ENCODE results near the gene BAIAP2L2. TPM values are rescaled to one million over a fixed set of nuclear protein-coding genes. Genes with fewer than 3 reads are reported as not detected.

Gene BAIAP2L2
- total RNA-seq, 1 donor from 2014 or later = 1.6 TPM

- no peak for TF ChIP-seq CTCF (IDR thresholded peaks at IDR 0.05; ENCODE audit: unreplicated experiment)
- peaks cover 4% of the 10 kb centered on the region for H3K9me3 Mint-ChIP-seq
- no peak overlapping the region for H3K4me3 Mint-ChIP-seq
- no peaks in the 10 kb centered on the region for H3K27me3 Mint-ChIP-seq (ENCODE audit: low read depth)
- DNase-seq (ENCODE audit: low spot score in 2 of 2, unreplicated experiment in 2 of 2) = no peak
- peaks cover 4% of the 10 kb centered on the region for H3K4me1 Mint-ChIP-seq
- peaks cover 28% of the 10 kb centered on the region for H3K36me3 Mint-ChIP-seq
- no peak overlapping the region for H3K27ac Mint-ChIP-seq
Measured at GRCh38 chr22:38132794-38133193, 22.3 kb upstream of the BAIAP2L2 start.

GRCh38 chr22:38132136-38132535 lies 21.7 kb upstream of the BAIAP2L2 start:
- no peaks in the 10 kb centered on the region for H3K27me3 Mint-ChIP-seq (ENCODE audit: low read depth)
- no peak overlapping the region for H3K27ac Mint-ChIP-seq
- no peak for DNase-seq (ENCODE audit: low spot score in 2 of 2, unreplicated experiment in 2 of 2)
- H3K4me3 Mint-ChIP-seq = no peak overlapping the region
- peaks cover 26% of the 10 kb centered on the region for H3K36me3 Mint-ChIP-seq
- peaks cover 4% of the 10 kb centered on the region for H3K4me1 Mint-ChIP-seq
- TF ChIP-seq CTCF (IDR thresholded peaks at IDR 0.05; ENCODE audit: unreplicated experiment) = no peak
- peaks cover 4% of the 10 kb centered on the region for H3K9me3 Mint-ChIP-seq

- no peak for TF ChIP-seq CTCF (IDR thresholded peaks at IDR 0.05; ENCODE audit: unreplicated experiment)
- no peak for DNase-seq (ENCODE audit: low spot score in 2 of 2, unreplicated experiment in 2 of 2)
- Mint-ChIP-seq H3K9me3 (peaks cover 4% of the 10 kb centered on the region), H3K27me3 (ENCODE audit: low read depth) (no peaks in the 10 kb centered on the region), H3K36me3 (peaks cover 25% of the 10 kb centered on the region), H3K27ac (no peak overlapping the region), H3K4me1 (peaks cover 4% of the 10 kb centered on the region), H3K4me3 (no peak overlapping the region)
Measured at GRCh38 chr22:38131399-38131798, 20.9 kb upstream of the BAIAP2L2 start.

- Mint-ChIP-seq H3K27ac (no peak overlapping the region), H3K27me3 (ENCODE audit: low read depth) (no peaks in the 10 kb centered on the region), H3K36me3 (peaks cover 13% of the 10 kb centered on the region), H3K9me3 (no peaks in the 10 kb centered on the region), H3K4me3 (no peak overlapping the region), H3K4me1 (no peaks in the 10 kb centered on the region)
- DNase-seq (ENCODE audit: low spot score in 2 of 2, unreplicated experiment in 2 of 2) = no peak
- TF ChIP-seq CTCF (IDR thresholded peaks at IDR 0.05; ENCODE audit: unreplicated experiment) = no peak
Measured at GRCh38 chr22:38129856-38130255, 19.4 kb upstream of the BAIAP2L2 start.

- Mint-ChIP-seq H3K9me3 (no peaks in the 10 kb centered on the region), H3K4me3 (no peak overlapping the region), H3K27me3 (ENCODE audit: low read depth) (no peaks in the 10 kb centered on the region), H3K4me1 (no peaks in the 10 kb centered on the region), H3K36me3 (peaks cover 10% of the 10 kb centered on the region), H3K27ac (no peak overlapping the region)
- DNase-seq (ENCODE audit: low spot score in 2 of 2, unreplicated experiment in 2 of 2) = no peak
- TF ChIP-seq CTCF (IDR thresholded peaks at IDR 0.05; ENCODE audit: unreplicated experiment) = no peak
Measured at GRCh38 chr22:38129021-38129420, 18.5 kb upstream of the BAIAP2L2 start.

GRCh38 chr22:38127869-38128268 lies 17.4 kb upstream of the BAIAP2L2 start:
- peaks cover 6% of the 10 kb centered on the region for H3K36me3 Mint-ChIP-seq
- no peaks in the 10 kb centered on the region for H3K9me3 Mint-ChIP-seq
- no peak overlapping the region for H3K27ac Mint-ChIP-seq
- no peak for DNase-seq (ENCODE audit: low spot score in 2 of 2, unreplicated experiment in 2 of 2)
- no peak for TF ChIP-seq CTCF (IDR thresholded peaks at IDR 0.05; ENCODE audit: unreplicated experiment)
- H3K4me1 Mint-ChIP-seq = no peaks in the 10 kb centered on the region
- H3K27me3 Mint-ChIP-seq (ENCODE audit: low read depth) = no peaks in the 10 kb centered on the region
- no peak overlapping the region for H3K4me3 Mint-ChIP-seq

Measured in mesothelial cell of epicardium (in vitro differentiated cells).